Suprapubic skin (tissue), 4 donors: ENCODE measurements around the gene MLKL. TPM values are rescaled to one million over a fixed set of nuclear protein-coding genes. Genes with fewer than 3 reads are reported as not detected.
A peak's percentile ranks its signal among the peaks of the same experiment; 100 is the strongest.

Experiments
- DNase-seq, 2 donors: peaks; one replicate each; pipeline ENCODE4 v3.0.0-alpha.2; 2019; ENCODE audit warnings: low spot score in 2 of 2
- H3K27ac ChIP-seq: fragments of 200-600 bp; sonication (generic); one replicate; pipeline ENCODE4 v1.5.1; 2019
- H3K27me3 ChIP-seq: fragments of 200-600 bp; sonication (generic); one replicate; pipeline ENCODE4 v1.5.1; 2019
- H3K36me3 ChIP-seq: fragments of 200-600 bp; sonication (generic); one replicate; pipeline ENCODE4 v1.5.1; 2019
- H3K4me1 ChIP-seq: fragments of 200-600 bp; sonication (generic); one replicate; pipeline ENCODE4 v1.5.1; 2019
- H3K4me3 ChIP-seq: fragments of 200-600 bp; sonication (generic); one replicate; pipeline ENCODE4 v1.5.1; 2019; ENCODE audit warnings: mild to moderate bottlenecking
- H3K9me3 ChIP-seq: fragments of 200-600 bp; sonication (generic); one replicate; pipeline ENCODE4 v1.5.1; 2019
- EP300 ChIP-seq: sonication (generic); formaldehyde crosslinking; IDR thresholded peaks from one replicate; pipeline ENCODE4 v1.6.1; 2017; ENCODE audit warnings: antibody characterized with exemption
- POLR2A ChIP-seq, 2 donors: fragments of 450-650 bp; IDR thresholded peaks; one replicate each; pipeline ENCODE4 v1.6.1; 2017; ENCODE audit warnings: antibody characterized with exemption in 2 of 2, mild to moderate bottlenecking in 2 of 2, moderate library complexity in 2 of 2
- POLR2AphosphoS5 ChIP-seq, 3 donors: sonication (generic); formaldehyde crosslinking; IDR thresholded peaks; one replicate each; pipeline ENCODE4 v1.6.1; 2017; ENCODE audit warnings: antibody characterized with exemption in 3 of 3
- WGBS: methylation state at CpG from one replicate; pipeline ENCODE4 v1.1.5; 2018; 5-methylcytosine and 5-hydroxymethylcytosine counted together
- total RNA-seq, 4 donors: library from RNA; depleted of rRNA; stranded (reverse); fragments of >200 nt; gene quantifications; one replicate each; pipeline ENCODE4 v1.1.0, GENCODE V29; 2016
- TF ChIP-seq, protein P1 (sequence below), 2 donors: fragments of 200-600 bp in 1 of 2; fragments of 450-650 bp in 1 of 2; sonication (generic) in 1 of 2; IDR thresholded peaks; one replicate each; pipeline ENCODE4 v1.5.1; 2016 to 2019; ENCODE audit warnings: antibody characterized with exemption in 2 of 2, mild to moderate bottlenecking in 1 of 2, moderate library complexity in 1 of 2

MLKL gene
- total RNA-seq, 4 donors from 2014 or later: 3.1 to 12.0 (median 7.0) TPM

DNA sequence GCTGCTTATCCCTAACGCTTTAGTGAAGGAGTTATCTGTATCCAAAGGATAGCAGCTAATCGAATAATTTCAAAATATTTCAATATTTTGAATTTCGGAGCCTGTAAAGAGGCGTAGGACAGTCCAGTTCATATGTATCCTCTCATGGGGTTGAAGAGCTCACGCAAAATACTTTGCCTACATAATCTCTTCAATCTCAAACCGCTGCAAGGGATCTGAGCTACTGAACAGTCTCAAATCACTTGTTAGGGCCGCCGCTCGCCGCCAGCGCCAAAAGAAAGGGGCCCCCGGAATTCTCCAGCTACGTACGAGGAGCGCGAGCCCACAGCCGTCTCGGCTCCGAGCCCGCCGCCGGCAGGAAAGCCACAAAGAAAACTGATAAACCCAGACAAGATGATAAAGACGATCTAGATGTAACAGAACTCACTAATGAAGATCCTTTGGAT is 33.4 kb downstream of the MLKL start:
- Histone ChIP-seq H3K36me3 (peaks cover 23% of the 10 kb centered on the region), H3K27me3 (no peaks in the 10 kb centered on the region), H3K27ac (no peak overlapping the region), H3K4me3 (peak overlapping the region; percentile 84), H3K9me3 (no peaks in the 10 kb centered on the region), H3K4me1 (peaks cover 16% of the 10 kb centered on the region)
- WGBS: under 1% methylated on average over 23 of the region's 23 CpGs
- no peak for TF ChIP-seq POLR2AphosphoS5 (IDR thresholded peaks at IDR 0.05)
- TF ChIP-seq, protein P1, sequence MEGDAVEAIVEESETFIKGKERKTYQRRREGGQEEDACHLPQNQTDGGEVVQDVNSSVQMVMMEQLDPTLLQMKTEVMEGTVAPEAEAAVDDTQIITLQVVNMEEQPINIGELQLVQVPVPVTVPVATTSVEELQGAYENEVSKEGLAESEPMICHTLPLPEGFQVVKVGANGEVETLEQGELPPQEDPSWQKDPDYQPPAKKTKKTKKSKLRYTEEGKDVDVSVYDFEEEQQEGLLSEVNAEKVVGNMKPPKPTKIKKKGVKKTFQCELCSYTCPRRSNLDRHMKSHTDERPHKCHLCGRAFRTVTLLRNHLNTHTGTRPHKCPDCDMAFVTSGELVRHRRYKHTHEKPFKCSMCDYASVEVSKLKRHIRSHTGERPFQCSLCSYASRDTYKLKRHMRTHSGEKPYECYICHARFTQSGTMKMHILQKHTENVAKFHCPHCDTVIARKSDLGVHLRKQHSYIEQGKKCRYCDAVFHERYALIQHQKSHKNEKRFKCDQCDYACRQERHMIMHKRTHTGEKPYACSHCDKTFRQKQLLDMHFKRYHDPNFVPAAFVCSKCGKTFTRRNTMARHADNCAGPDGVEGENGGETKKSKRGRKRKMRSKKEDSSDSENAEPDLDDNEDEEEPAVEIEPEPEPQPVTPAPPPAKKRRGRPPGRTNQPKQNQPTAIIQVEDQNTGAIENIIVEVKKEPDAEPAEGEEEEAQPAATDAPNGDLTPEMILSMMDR (IDR thresholded peaks at IDR 0.05): no peak
- no peak for TF ChIP-seq EP300
- TF ChIP-seq POLR2A (IDR thresholded peaks at IDR 0.05): no peak
- DNase-seq: no peak

DNA sequence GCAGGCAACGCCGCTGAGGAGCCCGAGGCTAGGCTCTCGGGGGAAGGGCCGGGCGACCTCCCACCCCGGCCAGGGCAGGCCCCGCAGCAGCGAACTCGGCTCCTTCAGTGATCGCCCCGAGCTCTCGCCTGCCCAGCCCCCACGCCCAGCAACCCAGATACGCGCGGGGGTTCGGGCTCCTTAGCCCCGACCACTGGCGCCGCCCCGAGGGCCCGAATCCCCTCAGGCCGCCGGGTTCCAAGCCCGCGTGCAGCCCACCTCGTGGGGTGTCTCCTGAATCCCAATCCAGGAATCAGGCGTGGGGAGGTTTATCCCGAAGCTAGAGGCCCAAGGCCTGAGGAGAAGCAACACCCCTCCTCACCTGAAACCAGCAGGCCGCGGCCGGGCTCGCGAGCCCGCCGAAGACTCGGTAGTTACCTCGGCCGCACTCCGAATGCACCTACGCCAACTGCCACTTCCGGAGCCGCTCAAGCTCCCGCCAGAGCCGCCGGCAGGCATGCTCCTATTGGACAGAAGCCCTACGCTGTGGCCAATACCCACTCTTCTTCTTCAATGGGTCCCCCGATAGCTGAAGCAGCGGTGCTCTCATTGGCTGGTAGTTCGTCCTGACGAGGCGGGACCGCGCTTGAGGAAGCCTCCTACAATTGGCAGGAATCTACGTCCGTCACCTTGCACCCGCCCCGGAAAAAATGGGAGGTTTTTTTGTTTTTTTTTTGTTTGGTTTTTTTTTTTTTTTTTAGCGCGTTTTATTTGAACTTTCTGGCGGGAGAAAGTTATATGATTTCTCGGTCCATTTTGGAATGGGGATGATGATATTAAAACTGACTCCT is 34.0 kb downstream of the MLKL start, which contains the start of gene RFWD3:
Gene RFWD3, minus strand, starts transcription at position 453 of the 830 bp plus-strand sequence. CDS start 5,428 bp downstream, outside the sequence.
- peak; percentile 99 for DNase-seq
- Histone ChIP-seq H3K4me1 (peaks cover 16% of the 10 kb centered on the region), H3K27ac (peak within 1 kb of the TSS; percentile 76), H3K4me3 (peak within 1 kb of the TSS; percentile 84), H3K36me3 (peaks cover 19% of the 10 kb centered on the region), H3K27me3 (no peaks in the 10 kb centered on the region), H3K9me3 (no peaks in the 10 kb centered on the region)
- TF ChIP-seq, protein P1 (IDR thresholded peaks at IDR 0.05): no peak
- no peak for TF ChIP-seq POLR2A (IDR thresholded peaks at IDR 0.05)
- no peak for TF ChIP-seq EP300
- peak in 1 of 3 donors; percentile 44 for TF ChIP-seq POLR2AphosphoS5 (IDR thresholded peaks at IDR 0.05)
- WGBS: under 1% methylated on average over 27 of the region's 63 CpGs

DNA sequence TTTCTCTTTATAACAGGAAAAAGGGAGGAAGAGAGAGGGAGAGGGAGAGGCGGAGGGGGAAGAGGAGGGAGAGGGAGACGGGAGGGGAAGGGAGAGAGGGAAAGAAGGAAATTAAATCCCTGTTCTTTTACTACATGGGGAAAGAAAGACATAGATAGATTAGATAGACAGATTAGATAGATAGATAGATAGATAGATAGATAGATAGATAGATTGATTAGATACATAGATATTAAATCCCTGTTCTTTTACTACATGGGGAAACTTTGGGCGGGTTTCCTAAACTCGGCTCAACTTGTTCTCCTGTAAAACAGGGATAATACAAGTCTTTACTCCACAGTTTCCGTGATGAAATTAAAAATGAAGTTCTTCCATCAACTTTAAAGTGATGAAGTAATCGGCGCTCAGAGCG is 34.6 kb downstream of the MLKL start:
- 5% methylated on average over 8 of the region's 8 CpGs for WGBS

DNA sequence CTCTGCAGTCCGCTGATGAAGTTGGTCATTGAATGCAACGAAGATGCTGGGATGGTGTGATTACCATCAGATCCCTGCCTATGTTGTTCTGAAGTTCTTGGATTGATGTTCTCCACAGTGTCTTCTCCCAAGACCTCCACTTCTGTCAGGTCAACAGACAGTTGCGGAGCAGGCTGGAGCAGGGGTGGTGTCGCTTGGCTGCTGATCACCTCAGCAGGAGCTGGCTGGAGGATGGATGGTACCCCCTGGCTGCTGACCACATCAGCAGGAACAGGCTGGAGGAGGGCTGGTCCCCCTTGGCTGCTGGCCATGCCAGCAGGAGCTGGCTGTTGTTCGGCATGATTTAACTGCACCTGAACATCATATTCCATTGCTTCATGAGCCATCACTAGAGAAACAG is 39.6 kb downstream of the MLKL start:
- no peak for DNase-seq
- TF ChIP-seq POLR2A (IDR thresholded peaks at IDR 0.05) (no peak), EP300 (no peak), POLR2AphosphoS5 (IDR thresholded peaks at IDR 0.05) (no peak)
- TF ChIP-seq, protein P1 (IDR thresholded peaks at IDR 0.05): no peak
- Histone ChIP-seq H3K27ac (no peak overlapping the region), H3K9me3 (no peaks in the 10 kb centered on the region), H3K36me3 (peaks cover 34% of the 10 kb centered on the region), H3K27me3 (no peaks in the 10 kb centered on the region), H3K4me1 (peaks cover 48% of the 10 kb centered on the region), H3K4me3 (no peak overlapping the region)
- WGBS: 88% methylated on average over 5 of the region's 5 CpGs

More for the DNA sequence above, 34.6 kb downstream of the MLKL start:
- TF ChIP-seq POLR2A (IDR thresholded peaks at IDR 0.05): no peak
- TF ChIP-seq, protein P1 (IDR thresholded peaks at IDR 0.05): no peak
- no peak for TF ChIP-seq POLR2AphosphoS5 (IDR thresholded peaks at IDR 0.05)
- Histone ChIP-seq H3K36me3 (peaks cover 19% of the 10 kb centered on the region), H3K27ac (peak overlapping the region; percentile 76), H3K27me3 (no peaks in the 10 kb centered on the region), H3K4me3 (peak overlapping the region; percentile 84), H3K4me1 (peaks cover 22% of the 10 kb centered on the region), H3K9me3 (no peaks in the 10 kb centered on the region)
- DNase-seq: no peak

DNA sequence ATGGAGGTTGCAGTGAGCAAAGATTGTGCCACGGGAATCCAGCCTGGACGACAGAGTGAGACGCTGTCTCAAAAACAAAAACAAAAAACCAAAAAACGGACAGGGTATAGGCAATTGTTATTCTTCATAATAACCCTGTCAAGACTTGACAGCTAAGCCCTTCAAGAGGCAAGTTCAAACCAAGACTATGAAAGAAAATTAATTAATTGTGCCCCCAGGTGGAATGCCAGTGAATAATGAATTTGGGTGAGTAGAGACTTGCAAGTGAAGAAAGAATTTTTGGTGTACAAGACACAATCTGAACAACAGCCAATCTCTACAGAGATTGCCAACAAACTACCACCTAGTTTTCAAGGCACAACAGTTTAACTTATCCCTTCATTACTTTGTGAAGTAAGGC is 40.3 kb downstream of the MLKL start:
- TF ChIP-seq, protein P1 (IDR thresholded peaks at IDR 0.05): no peak
- TF ChIP-seq EP300 (no peak), POLR2AphosphoS5 (IDR thresholded peaks at IDR 0.05) (no peak), POLR2A (IDR thresholded peaks at IDR 0.05) (no peak)
- no peaks in the 10 kb centered on the region for H3K27me3 ChIP-seq
- no peak overlapping the region for H3K4me3 ChIP-seq
- H3K4me1 ChIP-seq: peaks cover 41% of the 10 kb centered on the region
- H3K9me3 ChIP-seq: no peaks in the 10 kb centered on the region
- peaks cover 34% of the 10 kb centered on the region for H3K36me3 ChIP-seq
- WGBS: 48% methylated on average over 4 of the region's 4 CpGs
- DNase-seq: no peak
- H3K27ac ChIP-seq: peak overlapping the region; percentile 1
